Endothelial cell (in vitro differentiated cells): ENCODE measurements around the gene DNAH10. TPM values are rescaled to one million over a fixed set of nuclear protein-coding genes. Genes with fewer than 3 reads are reported as not detected.

Experiments used
- DNase-seq: peaks from one replicate; pipeline ENCODE4 v3.0.0; 2021; ENCODE audit warnings: low spot score
- H3K27ac Mint-ChIP-seq: one replicate; pipeline ENCODE4 v1.8.0; 2021; ENCODE audit warnings: mixed read lengths, inconsistent platforms; ENCODE audit not compliant: unreplicated experiment
- H3K27me3 Mint-ChIP-seq: one replicate; pipeline ENCODE4 v1.8.0; 2021; ENCODE audit warnings: mild to moderate bottlenecking, moderate library complexity, mixed read lengths, inconsistent platforms; ENCODE audit not compliant: unreplicated experiment
- H3K36me3 Mint-ChIP-seq: one replicate; pipeline ENCODE4 v1.8.0; 2021; ENCODE audit warnings: mild to moderate bottlenecking, low read depth, mixed read lengths, inconsistent platforms; ENCODE audit not compliant: unreplicated experiment
- H3K4me1 Mint-ChIP-seq: one replicate; pipeline ENCODE4 v1.8.0; 2021; ENCODE audit warnings: mild to moderate bottlenecking, mixed read lengths, inconsistent platforms; ENCODE audit not compliant: unreplicated experiment
- H3K4me3 Mint-ChIP-seq: one replicate; pipeline ENCODE4 v1.8.0; 2021; ENCODE audit warnings: mild to moderate bottlenecking, mixed read lengths, inconsistent platforms; ENCODE audit not compliant: unreplicated experiment
- H3K9me3 Mint-ChIP-seq: one replicate; pipeline ENCODE4 v1.8.0; 2021; ENCODE audit warnings: mixed read lengths, inconsistent platforms; ENCODE audit not compliant: unreplicated experiment
- total RNA-seq: library from RNA; stranded (reverse); fragmentation: NEBNext Ultra II Directional; extraction: Animal tissue kit (Norgen Biotek cat#: 25700); gene quantifications from one replicate; pipeline ENCODE4 v1.2.1, GENCODE V29; 2021; ENCODE audit not compliant: unreplicated experiment
- TF ChIP-seq, protein P1 (sequence below): fragments of 200-600 bp; sonication (generic); IDR thresholded peaks from one replicate; pipeline ENCODE4 v1.5.0; 2021; ENCODE audit warnings: antibody characterized with exemption; ENCODE audit not compliant: unreplicated experiment

Gene DNAH10
- total RNA-seq, 1 donor from 2014 or later = 1.2 TPM

DNA sequence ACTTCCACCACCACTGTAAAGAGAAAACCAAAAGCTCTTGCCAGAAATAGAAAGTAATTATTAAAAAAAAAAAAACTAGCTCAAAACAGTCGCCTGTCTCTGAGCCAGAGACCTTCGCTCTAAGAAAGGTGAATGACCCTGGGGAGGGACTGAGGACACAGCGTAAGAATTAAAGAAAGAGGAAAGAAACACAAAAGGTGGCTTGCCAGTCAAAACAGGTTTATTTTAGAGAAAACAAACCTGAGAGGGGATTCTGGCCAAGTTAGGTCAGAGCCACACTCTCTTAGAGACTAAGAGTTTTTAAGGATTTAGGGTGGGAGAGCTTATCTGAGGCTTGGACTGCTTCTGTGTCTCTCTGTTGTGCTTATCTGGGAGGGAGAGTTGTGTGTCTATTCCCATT, 66.0 kb downstream of the DNAH10 start:
- Mint-ChIP-seq H3K27ac (no peak overlapping the region), H3K27me3 (peaks cover 4% of the 10 kb centered on the region), H3K9me3 (no peaks in the 10 kb centered on the region), H3K4me1 (no peaks in the 10 kb centered on the region), H3K36me3 (peaks cover 5% of the 10 kb centered on the region), H3K4me3 (no peak overlapping the region)
- TF ChIP-seq, protein P1, sequence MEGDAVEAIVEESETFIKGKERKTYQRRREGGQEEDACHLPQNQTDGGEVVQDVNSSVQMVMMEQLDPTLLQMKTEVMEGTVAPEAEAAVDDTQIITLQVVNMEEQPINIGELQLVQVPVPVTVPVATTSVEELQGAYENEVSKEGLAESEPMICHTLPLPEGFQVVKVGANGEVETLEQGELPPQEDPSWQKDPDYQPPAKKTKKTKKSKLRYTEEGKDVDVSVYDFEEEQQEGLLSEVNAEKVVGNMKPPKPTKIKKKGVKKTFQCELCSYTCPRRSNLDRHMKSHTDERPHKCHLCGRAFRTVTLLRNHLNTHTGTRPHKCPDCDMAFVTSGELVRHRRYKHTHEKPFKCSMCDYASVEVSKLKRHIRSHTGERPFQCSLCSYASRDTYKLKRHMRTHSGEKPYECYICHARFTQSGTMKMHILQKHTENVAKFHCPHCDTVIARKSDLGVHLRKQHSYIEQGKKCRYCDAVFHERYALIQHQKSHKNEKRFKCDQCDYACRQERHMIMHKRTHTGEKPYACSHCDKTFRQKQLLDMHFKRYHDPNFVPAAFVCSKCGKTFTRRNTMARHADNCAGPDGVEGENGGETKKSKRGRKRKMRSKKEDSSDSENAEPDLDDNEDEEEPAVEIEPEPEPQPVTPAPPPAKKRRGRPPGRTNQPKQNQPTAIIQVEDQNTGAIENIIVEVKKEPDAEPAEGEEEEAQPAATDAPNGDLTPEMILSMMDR = no peak
- no peak for DNase-seq

DNA sequence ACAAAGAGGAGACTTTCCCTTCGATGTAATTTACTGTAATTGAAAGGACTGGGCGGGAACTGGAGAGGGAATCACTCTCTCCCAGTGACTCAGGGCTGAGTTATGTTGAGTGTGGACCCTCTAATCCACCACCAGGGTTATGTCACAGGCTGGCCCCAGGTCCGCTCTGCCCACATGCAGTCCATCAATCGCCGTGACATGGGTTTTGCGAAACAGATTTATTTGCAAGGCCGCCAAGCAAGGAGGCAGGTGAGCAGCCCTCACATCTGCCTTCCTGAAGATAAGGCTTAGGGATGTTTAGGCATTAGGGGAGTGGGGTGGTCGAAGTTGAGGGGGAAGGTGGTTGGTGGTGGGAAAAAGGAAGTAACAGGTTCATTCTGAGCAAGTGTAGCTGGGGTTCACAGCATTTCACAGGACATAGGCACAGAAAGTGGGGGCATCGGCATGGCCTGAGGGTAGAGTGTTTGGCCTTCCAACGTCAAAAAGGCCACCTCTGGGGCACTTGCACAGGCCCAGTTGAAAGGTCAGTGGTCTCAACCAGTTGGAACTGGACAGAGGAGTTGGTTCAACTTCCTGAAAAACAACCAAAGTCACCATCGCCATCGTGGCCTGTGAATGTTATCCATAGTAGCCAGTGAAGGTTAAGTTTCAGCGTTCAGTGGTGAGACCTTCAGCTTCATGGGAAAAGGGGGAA, 66.9 kb downstream of the DNAH10 start:
- TF ChIP-seq, protein P1 = no peak
- peaks cover 2% of the 10 kb centered on the region for H3K36me3 Mint-ChIP-seq
- H3K4me1 Mint-ChIP-seq = no peaks in the 10 kb centered on the region
- no peak overlapping the region for H3K4me3 Mint-ChIP-seq
- no peak for DNase-seq
- no peaks in the 10 kb centered on the region for H3K9me3 Mint-ChIP-seq
- no peak overlapping the region for H3K27ac Mint-ChIP-seq
- peaks cover 4% of the 10 kb centered on the region for H3K27me3 Mint-ChIP-seq

DNA sequence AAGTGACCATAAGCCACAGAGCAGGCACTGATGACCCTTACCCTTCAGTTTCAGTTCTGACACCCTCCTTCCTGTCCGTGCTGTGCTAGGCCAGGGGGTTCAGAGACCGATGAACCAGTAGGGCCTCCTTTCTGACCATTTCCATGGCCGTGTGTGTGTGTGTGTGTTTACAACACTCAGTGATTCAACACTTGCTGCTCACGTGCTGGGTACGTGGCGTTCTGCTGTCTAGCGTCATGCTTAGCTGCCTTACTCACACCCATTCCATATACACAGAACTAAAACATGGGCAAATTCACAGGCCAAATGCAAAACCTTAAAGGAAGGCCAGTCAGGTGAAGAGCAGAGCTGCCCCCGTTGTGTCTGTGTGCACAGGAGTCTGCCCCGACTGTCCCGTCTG, 67.5 kb downstream of the DNAH10 start:
- Mint-ChIP-seq H3K27me3 (peaks cover 4% of the 10 kb centered on the region), H3K4me3 (no peak overlapping the region), H3K36me3 (no peaks in the 10 kb centered on the region), H3K9me3 (no peaks in the 10 kb centered on the region), H3K4me1 (no peaks in the 10 kb centered on the region), H3K27ac (no peak overlapping the region)
- no peak for DNase-seq
- TF ChIP-seq, protein P1 = no peak

DNA sequence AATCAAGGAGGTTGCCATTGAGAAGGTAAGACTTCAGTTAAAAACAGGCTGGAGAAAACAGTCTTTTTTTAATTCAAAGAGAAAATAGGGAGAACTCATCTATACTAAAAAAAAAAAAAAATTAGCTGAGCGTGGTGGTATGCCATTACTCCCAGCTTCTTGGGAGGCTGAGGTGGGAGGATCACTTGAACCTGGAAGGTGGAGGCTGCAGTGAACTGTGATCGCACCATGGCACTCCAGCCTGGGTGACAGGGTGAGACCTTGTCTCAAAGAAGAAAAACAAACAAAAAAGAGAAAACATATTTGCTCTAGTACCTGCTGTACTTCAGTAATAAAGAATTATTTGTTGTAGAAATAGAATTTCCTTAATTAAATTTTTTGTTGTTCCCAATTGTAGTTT, 68.6 kb downstream of the DNAH10 start:
- TF ChIP-seq, protein P1 = no peak
- H3K4me1 Mint-ChIP-seq = no peaks in the 10 kb centered on the region
- H3K9me3 Mint-ChIP-seq = peaks cover 4% of the 10 kb centered on the region
- H3K4me3 Mint-ChIP-seq = no peak overlapping the region
- DNase-seq = no peak
- no peaks in the 10 kb centered on the region for H3K36me3 Mint-ChIP-seq
- peaks cover 4% of the 10 kb centered on the region for H3K27me3 Mint-ChIP-seq
- no peak overlapping the region for H3K27ac Mint-ChIP-seq

DNA sequence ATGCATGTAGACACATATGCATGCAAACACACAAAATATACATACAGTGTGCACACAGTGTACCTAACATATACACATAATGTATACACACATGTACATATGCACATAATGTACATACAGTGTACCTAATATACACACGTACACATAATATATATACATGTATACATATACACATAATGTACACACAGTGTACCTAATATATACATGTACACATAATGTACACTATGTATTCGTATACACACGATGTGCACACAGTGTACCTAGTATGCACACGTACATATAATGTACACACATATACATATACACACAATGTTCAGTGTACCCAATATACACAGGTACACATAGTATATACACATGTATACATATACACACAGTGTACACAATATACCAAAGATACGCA, 70.0 kb downstream of the DNAH10 start:
- peaks cover 4% of the 10 kb centered on the region for H3K27me3 Mint-ChIP-seq
- peaks cover 4% of the 10 kb centered on the region for H3K9me3 Mint-ChIP-seq

More for the DNA sequence above, 70.0 kb downstream of the DNAH10 start:
- Mint-ChIP-seq H3K4me3 (no peak overlapping the region), H3K27ac (no peak overlapping the region), H3K4me1 (no peaks in the 10 kb centered on the region), H3K36me3 (no peaks in the 10 kb centered on the region)
- no peak for DNase-seq
- TF ChIP-seq, protein P1 = no peak
